Right hindlimb (tissue), 1 donor: ENCODE results near the gene RETREG1.

Source experiments
- DNase-seq: peaks from one replicate; pipeline ENCODE4 v3.0.0-alpha.2; 2018

RETREG1 gene

DNA sequence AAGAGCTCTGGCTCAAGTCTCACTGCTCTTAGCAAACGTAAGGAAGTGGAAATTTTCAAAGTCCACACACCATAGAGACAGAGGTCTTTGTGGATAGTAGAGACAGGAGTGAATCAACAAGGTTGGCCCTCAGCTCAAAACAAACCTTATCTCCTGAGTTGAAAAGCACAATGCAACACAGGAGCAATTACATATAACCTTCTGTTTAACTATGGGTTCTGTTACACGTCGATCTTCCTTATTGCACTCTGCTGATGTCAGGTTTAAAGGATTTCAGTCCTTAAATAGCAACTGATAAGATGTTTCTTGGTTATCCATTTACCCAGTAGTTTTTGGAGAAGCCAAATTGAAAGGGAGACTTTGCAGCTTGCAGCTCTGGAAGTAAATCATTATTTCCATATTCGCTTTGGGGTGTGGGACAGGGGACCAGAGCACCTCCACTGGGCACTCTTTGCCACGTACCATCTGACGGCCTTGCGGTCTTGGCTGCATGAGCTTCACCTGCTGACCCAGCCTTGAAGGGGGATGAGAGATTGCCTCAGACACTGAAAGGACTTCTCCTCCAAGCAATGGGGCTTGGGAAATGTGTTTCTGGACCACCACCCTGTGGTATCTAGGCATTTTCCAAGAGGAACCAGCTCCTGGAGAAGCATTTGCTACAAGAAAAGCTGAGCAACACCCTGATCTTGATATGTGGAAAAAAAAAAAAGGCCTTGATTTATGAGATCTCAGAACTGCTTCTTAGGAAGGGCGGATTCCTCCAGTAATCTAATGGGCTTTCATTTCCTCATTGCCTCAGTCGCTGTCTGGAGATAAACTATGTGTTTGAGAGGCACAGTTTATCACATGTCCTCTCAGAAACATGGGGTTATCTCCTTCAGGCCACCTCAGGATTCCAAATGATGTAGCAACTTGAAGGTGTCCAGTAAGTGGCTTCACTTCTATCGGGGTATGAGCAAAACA, 95.0 kb downstream of the RETREG1 start:
- DNase-seq, result no peak

DNA sequence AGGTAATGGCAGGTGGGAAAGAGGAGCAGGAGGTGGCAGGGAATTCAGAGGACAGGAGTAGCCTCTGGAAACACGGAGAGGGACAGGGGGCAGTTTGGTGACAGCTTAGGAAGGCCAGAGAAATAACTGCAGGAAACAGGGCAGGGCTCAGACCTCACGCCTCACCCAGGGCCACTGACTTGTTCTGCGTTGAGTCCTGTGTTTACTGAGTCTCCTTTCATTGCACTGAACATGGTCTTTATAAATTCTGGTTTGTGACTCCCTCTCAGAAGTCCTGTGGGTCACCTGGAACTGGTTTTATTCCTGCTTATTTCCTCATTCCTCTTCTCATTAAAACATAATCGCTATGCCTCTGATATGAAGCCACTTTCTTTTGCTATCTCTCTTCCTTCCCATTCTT, 96.0 kb downstream of the RETREG1 start:
- no peak for DNase-seq

DNA sequence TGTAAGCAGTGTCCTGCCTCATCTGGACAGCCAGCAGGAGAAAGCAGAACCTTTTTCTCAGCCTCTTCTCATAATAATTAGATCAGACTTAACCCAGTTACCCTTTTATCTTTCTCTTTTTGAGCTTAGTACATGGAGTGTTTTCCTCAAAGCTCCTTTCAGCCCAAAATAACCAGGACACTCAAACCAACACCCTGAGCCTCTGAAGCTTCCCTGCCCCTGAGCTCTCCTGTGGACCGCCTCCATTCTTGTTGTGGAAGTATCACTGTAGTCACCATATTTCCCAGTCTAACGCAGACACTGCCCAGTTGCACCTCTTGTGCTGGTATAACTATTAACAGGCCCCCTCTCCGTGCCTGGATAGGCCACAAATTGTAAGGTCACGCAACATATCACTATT, 97.4 kb downstream of the RETREG1 start:
- no peak for DNase-seq

DNA sequence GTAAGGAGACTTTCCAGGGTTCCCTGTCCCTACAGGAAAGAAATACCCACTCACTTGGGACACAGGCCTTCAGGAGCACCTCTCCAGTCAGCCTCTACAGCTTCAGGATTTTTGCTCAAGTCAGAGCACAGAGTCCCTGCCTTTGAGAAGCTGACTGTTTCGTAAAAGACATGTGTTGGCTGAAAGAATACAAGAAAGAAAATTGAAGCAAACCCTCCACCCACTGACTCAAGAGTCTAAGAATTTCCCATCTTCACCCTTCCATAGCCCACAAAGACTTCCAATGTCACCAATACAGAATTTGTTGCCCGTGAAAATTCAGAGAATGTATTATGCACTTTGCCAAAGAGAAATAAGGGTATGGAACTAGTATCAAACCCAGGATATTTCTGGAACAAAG, 98.2 kb downstream of the RETREG1 start:
- DNase-seq, result no peak

DNA sequence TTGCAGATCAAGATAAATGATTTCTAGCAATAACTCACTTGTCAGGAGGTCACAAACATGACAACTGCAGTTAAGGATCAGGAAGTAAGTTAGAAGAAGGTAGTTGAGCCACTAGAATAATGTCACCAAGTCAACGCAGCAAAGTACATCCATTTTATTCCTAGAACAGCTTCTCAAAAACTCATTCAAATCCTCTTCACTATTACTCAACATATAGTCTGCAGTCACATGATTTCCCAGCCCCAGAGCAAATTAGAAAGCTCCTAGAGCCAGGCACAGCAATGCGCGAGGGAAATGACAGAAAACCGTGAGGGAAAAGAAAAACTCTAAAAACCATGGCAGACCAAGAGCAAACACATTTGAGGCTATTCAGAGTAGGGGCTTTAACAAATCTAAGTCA, 101.3 kb downstream of the RETREG1 start:
- DNase-seq, result no peak

DNA sequence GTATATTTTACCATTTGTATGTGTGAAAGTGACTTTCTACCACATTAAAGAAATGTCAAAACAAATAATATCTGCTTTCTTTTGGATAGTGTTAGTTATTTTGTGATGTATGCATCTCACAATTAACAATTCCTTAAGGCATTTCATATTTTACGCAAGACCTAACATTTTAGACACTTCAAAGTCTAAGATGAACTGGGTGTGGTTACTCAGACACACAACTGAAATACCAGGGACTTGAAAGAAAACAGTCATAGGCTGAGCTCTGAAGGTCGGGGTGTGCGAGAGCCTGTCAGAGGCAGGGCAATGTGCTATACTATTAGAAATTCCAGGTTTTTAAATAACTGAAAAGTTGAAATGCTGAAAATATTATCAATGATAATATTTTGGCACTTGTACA, 106.7 kb downstream of the RETREG1 start:
- no peak for DNase-seq

DNA sequence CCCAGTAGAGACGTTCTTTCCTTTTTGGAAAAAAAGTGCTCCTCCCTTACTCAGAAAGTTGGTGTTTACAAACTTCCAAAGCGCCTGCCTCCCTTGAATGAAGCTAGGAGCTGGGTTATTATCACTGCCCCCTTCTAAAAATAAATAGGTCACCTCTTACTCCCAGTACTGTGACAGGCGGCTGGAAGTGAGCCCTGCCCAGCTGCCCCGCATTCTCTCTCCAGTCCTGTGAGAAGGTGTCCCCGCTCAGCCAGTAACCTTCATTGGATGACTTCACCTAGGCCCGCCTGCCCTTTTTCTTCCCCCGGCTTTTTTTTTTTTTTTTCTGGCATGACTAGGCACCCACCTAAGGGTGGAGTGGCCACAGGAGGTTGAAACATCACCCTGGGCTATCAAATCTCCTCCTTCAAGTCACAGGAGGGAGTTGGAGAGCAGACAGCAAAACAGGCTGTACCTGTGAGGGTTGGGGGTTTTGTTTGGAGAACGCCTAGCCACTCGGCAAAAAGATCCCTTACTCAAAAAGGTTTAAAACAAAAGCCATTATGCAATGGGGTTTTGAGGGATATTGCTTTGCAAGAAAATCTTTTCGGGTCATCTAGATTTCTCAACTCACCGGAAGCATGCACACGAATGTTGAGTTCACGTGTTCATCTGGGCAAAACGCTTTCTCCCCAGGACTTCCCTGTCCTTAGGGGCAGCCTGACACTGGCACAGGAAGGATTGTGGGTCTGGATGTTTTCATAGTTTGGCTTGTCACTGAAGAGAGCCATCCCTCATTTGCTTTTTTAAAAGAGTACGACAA, 107.9 kb downstream of the RETREG1 start:
- no peak for DNase-seq

DNA sequence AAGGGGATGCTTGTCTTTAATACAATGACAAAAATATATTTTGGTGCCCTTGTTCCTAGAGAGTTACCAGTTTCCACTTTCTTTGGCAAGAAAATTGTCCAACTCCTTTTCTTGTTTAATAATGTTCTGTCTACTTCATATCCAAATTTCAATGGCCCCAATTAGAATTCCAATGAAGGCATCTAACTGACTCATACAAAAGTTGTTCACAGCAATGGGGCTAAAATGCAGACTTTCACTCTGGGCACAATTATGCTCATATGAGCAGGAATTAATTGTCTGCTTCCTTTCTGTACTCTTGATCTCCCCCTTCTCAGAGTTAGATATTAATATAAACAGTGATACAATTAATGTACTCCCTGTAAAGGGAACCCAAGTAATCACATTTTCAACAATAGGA, 109.1 kb downstream of the RETREG1 start:
- no peak for DNase-seq

DNA sequence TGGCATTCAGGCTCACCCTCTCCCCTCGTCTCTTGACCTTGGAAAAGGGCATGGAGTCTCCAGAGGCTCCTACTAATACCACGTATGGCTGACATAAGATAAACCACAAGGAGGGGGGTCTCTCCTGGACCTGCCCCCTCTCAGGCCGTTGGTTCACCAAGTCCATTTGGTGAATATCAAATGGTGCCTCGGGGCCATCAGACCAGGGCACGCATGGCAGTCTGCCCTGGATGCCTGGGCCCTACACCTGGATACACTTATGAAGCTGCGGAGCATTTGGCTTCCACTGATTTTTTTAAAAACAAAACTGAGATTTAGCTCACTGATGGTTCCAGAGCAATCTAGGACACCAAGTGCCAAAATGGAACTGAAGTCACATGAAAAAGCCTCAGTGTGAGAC, 110.9 kb downstream of the RETREG1 start:
- no peak for DNase-seq

DNA sequence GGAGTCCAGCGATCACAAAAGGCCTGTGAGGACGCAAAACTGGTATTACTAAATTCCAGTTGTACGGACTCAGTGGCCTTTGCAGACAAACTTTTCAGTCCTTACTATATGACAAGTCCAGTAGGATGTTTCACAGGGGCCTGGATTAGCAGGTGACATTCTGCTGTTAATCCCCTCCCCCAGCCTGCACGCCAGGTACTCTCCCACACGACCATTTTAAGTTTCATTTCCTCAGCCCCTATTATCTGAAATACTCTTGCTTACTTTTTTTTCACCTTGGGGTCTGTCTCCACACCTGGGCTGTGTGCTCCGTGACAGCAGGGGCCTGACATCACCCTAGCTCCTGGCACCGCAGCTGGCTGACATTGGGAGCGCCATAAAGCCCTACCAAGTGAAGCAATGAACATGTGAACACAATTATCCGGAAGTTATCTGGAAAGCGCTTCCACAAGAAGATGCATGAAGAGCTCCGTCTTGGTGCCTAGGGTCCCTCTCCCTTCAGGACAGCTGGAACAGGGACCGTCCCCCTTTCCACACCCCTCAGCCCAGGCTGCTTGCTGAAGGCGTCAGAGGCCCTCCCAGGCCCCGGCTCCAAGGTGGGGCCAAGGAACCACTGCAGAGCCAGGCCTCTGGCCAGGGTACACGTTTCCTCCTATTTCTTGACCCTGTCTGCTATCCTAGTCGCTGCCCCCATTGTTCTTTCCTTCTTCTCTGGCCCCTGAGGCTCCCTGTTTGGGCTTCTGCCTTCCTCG, 111.5 kb downstream of the RETREG1 start:
- no peak for DNase-seq

DNA sequence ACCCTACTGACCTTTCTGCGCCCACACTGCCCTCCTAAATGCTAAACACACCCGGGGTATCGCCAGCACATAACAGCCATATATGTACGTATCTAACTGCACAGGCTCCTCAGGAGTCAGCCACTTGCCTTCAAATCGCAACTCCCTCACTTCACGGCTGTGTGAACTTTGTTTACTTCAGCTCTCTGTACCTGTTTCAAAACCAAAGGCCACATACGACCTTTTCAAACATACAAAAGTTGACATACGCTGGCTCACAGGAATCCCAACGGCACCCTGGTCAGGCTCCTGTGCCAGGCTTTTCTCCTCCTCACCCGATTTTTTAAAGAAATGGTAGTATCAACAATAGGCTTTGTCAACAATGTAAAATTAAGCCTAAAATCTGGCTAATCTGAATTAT, 112.2 kb downstream of the RETREG1 start:
- no peak for DNase-seq

DNA sequence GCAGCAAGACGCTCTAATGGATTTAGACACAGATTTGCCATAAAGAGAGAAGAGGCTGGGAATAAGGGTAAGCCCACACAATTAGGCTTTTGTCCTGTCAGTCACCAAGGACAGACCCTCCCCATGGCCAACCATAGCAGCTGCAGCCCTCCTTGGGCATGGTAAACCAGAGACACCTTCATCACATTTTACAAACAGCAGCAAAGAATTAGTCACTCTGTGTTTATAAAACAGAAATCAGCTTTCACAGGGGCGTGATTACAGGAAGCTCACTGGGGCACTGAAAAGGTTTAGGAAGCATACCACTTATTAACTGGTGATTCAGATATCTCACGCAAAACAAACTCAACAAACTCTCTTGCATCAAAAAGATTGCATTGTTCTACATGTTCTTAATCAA, 113.9 kb downstream of the RETREG1 start:
- no peak for DNase-seq

DNA sequence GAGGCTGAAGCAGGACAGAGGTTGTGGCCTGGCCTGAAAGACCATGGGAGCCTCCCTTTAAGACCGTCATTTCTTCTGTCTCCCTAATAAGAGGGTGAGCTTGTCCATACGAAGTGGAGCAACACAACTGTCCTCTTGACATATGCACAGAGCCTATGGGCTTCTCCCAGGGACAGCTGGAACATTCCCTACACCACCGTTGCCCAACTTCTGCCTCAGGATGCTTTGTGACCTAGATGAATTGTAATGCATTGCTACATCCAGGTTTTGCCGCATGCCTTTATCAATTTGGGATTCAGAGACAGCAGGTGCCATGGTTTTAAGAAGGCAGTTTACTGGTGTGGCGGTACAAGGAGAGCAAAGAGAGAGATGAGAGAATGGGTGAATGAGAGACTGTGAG, 116.8 kb downstream of the RETREG1 start:
- DNase-seq, result no peak

DNA sequence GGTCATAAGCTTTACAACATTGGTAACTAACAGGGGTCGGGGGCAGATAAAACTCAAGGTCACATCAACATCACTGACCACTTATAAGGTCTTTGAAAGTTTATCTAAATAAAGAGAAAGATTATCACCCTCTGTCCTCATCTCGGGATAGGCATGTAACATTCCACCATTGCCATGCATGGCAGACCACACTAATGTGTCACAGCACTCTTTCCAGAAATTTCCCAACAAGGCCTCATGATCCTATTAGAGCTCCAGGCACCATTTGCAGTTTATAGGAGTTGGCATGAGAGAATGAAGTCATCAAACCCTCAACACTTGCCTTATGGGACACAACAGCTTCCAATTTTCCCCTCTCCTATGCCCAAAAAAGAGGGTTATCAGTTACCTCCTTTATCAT, 119.3 kb downstream of the RETREG1 start:
- no peak for DNase-seq

DNA sequence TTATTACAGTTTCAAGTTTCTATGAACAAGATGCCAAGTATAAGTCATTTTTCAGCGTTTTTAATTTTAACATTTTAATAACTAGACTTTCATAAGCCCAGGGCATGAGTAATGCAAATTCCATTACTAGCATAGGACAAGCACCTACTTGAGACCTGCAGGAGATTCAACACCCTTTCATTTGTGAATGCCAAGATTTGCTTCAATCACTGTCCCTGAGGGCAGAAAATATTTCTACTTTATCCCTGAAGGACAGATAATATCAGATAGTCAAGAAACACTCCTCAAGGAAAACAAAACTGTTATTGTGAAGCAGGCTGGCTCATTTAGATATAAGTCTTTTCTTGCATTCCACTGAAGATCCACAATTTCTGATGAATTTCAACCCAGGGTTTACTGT, 123.5 kb downstream of the RETREG1 start:
- no peak for DNase-seq

DNA sequence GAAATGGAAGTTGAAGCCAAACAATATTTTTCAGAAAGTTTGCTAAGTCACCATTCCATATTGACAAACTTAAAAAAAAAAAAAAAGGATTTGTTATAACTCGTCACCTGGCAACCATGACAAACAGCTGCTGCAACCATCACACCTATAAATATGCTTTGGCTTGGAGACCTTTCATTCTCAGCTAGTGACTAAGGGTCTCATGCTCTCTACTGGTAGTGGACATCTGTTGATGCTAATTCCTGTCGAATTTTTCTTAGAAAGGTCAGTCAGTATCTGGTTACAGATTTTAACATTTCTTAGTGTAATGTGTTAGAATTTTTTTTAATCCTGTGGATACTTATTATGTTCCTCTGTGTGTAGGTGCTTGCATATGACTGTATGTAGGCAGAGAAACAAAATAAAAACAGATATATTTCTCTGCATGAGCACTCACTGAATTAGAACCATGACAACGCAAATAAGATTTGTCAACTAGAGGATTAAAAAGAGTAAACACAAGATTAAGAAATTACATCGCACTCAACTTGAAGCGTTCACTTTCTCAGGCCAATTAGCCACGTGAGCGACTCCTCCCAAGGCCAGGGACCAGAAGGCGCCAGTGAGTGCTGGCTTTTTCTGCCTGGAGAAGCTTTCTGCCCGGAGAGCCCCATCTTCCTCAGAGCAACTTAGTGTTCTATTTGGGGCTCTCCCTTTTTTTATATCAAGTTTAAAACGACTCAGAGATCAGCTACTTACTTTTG, 124.2 kb downstream of the RETREG1 start:
- DNase-seq, result peak; percentile 38

DNA sequence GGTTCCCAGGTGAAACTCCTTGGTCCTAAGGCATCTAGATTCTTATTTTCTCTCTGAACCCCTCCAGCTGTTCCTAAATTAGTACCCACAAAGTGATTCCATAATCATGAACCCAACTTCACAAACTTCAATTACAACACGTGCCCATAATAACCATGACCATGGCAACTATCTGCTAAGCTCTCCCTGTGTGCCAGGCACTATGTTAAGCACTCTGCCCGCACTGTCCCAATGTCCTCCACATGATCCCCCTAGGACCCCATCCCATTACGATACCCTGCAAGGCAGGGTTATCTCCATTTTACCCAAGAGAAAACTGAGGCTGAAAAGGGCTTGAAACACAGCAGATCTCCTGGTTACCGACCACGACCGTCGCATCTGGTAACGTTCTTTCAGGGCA, 125.9 kb downstream of the RETREG1 start:
- no peak for DNase-seq

DNA sequence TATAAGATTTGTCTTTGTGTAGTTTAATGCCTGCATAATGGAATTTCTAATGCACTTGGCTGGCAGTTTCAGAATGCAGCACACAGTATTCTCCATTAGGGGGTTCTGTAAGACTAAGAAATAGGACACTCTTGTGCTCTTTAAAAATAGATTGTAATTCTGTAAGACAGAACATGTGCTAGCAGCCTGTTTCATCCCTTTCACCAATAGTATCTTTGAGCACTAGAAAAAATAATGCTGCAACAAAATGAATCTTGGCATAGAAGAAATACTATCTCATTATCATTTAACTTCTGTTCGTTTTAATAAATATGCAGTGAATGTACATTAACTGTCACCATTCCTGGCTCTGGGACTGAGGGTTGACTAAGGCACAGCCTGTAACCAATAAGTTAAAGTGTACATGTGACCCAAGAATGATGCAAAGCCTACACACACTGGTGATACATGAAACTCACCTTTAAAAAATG, 127.4 kb downstream of the RETREG1 start:
- DNase-seq, result no peak

DNA sequence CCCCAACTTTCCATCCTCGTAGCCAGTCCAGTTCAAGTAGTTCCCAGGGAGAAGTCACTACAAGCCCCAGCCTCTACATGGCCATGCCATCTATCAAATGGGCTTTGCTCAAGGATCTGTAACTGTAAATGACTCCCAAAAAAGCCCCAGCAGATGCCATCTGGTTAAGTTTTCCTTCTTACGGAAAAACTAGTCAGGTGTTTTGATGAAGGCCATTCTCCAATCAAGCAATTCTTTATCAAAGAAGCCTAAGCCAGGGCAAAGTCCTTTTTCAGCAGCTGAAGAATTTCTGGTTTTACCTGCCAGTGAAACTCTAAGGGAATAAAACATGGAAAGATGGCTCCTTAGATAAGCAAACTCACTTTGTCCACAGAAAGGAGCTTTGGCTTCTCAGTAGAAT, 129.3 kb downstream of the RETREG1 start:
- no peak for DNase-seq

DNA sequence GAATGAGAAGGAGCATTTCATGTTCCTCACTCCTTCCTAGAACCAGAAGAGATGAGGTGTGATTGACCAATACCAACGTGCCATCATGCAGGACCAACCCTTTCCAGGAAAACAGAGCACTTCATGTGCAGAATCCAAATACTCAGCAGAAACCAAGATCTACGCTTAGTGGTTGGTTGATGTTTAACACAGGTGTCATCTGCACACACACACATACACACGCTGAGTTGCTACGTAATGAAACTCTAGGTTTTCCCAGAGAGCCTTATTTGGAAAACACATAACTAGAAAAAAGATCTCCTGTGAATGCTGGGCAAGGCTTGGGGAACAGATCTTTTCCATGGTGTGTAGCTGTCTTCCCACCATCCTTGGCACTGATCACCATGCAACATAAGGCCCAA, 130.1 kb downstream of the RETREG1 start:
- no peak for DNase-seq

DNA sequence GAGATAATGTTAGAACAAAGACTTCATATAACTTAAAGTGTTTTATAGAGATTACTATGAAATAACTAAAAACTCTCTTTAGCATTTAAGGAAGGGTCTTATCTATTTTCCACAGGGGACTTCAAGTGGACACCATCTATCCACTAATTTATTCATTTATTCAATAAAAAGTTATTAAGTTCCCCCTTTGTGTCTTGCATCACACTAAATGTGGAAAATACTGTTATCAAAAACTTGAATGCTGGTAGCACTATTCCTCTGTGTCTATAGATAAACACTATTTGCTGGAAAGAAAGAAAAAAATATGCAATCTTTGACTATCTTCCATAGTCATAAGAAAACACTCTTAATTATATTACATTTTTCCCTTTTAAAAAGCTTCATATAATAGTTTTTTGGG, 131.1 kb downstream of the RETREG1 start:
- no peak for DNase-seq

DNA sequence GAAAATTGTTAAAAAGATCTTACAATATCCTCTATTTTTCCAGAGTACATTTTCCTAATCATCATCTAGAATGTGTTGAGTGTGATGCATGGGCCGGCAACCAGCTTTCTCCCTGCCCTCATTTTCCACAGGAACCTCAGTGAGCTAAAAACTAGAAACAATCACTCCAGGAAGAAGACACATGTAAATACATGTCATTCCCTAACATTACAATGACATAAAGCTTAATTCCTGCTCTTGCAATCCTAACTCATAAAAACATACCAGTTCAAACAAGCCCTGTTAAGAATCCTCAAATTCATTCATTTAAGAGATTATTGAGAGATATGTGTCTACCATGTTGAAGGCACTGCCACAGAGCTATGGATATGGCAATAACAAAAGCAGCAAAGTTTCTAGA, 132.7 kb downstream of the RETREG1 start:
- DNase-seq, result no peak

DNA sequence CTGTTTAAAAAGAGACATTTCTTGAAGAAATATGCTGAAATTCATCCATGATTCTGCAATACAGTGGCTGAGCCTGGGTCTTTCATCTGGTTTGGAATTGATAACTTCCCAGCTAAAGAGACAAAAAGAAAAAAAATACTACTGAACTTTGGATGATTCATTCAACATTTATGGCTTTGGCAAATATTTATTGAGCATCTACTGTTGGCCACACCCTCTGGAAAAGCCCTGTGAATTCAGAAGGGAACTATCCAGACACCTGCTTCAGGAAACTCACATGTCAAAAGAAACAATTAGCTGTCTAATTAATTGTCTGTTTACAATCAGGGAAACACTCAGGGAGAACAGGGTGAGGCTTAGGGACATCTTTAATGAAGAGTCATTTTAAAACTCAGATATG, 133.4 kb downstream of the RETREG1 start:
- no peak for DNase-seq
